Activated CD4-positive, alpha-beta T cell treated with anti-CD3 and anti-CD28 coated beads for 4 hours (primary cell): ENCODE measurements around the gene MFF.
"Not testable (repeated sequence)": the region's sequence is repeated elsewhere in the genome, so short reads cannot be mapped to it uniquely, and the experiment has no call there.

Source experiments
- DNase-seq, 2 donors: peaks; one replicate each; pipeline ENCODE4 v3.0.0-alpha.2; 2020

MFF gene

GRCh38 chr2:227337442-227337841 lies 12.4 kb downstream of the MFF start:
- DNase-seq: no peak

GRCh38 chr2:227339098-227339599 lies 14.1 kb downstream of the MFF start:
- DNase-seq: no peak

- DNase-seq: no peak
Observed at GRCh38 chr2:227340106-227340505, 15.1 kb downstream of the MFF start.

- DNase-seq: no peak
Observed at GRCh38 chr2:227341553-227341952, 16.5 kb downstream of the MFF start.

- DNase-seq: no peak
Observed at GRCh38 chr2:227344231-227344630, 19.2 kb downstream of the MFF start.

- DNase-seq: no peak
Observed at GRCh38 chr2:227347117-227347516, 22.1 kb downstream of the MFF start.

- DNase-seq: no peak
Observed at GRCh38 chr2:227348324-227348723, 23.3 kb downstream of the MFF start.

- DNase-seq: no peak
Observed at GRCh38 chr2:227349989-227350612, 25.1 kb downstream of the MFF start.

GRCh38 chr2:227351639-227352038 lies 26.6 kb downstream of the MFF start:
- DNase-seq: no peak

- no peak for DNase-seq
Observed at GRCh38 chr2:227360351-227360750, 35.3 kb downstream of the MFF start.

GRCh38 chr2:227363756-227364155 lies 38.7 kb downstream of the MFF start:
- DNase-seq: peak; percentile 7 to 30

- DNase-seq: not testable (repeated sequence)
Observed at GRCh38 chr2:227364585-227365263, 39.7 kb downstream of the MFF start.

- DNase-seq: no peak
Observed at GRCh38 chr2:227365833-227366232, 40.8 kb downstream of the MFF start.

GRCh38 chr2:227366769-227367426 lies 41.8 kb downstream of the MFF start:
- no peak for DNase-seq

- DNase-seq: no peak
Observed at GRCh38 chr2:227367427-227367795, 42.4 kb downstream of the MFF start.

- no peak for DNase-seq
Observed at GRCh38 chr2:227368574-227368973, 43.5 kb downstream of the MFF start.

- DNase-seq: no peak
Observed at GRCh38 chr2:227370092-227370491, 45.0 kb downstream of the MFF start.

GRCh38 chr2:227370791-227371312 lies 45.8 kb downstream of the MFF start:
- no peak for DNase-seq

- no peak for DNase-seq
Observed at GRCh38 chr2:227373389-227373788, 48.3 kb downstream of the MFF start.

GRCh38 chr2:227374158-227374557 lies 49.1 kb downstream of the MFF start:
- peak; percentile 12 to 18 for DNase-seq

- DNase-seq: no peak
Observed at GRCh38 chr2:227376656-227377396, 51.8 kb downstream of the MFF start.

GRCh38 chr2:227377467-227378351 lies 52.7 kb downstream of the MFF start:
- no peak for DNase-seq
